ENCODE measurements around the gene COL20A1. TPM values are rescaled to one million over a fixed set of nuclear protein-coding genes. Genes with fewer than 3 reads are reported as not detected.

The COL20A1 gene
- total RNA-seq, 4 donors from 2014 or later: 0.32 TPM; not detected in 3

- WGBS: 96% methylated on average over 8 of the region's 21 CpGs
- peaks cover 0 to 11% (median 7%) of the 10 kb centered on the region in 4 donors for H3K9me3 ChIP-seq
- peaks cover 0 to 91% (median 6%) of the 10 kb centered on the region in 4 donors for H3K27me3 ChIP-seq
- no peak for DNase-seq (ENCODE audit: extremely low spot score)
- TF ChIP-seq POLR2AphosphoS5 (IDR thresholded peaks at IDR 0.05) (no peak), CTCF (IDR thresholded peaks at IDR 0.05) (no peak), POLR2A (IDR thresholded peaks at IDR 0.05; ENCODE audit: low read depth) (no peak), EP300 (IDR thresholded peaks at IDR 0.05) (no peak)
- no peaks in the 10 kb centered on the region for H3K36me3 ChIP-seq
- H3K4me1 ChIP-seq: peaks cover 0 to 15% (median 0%) of the 10 kb centered on the region in 4 donors
- intact Hi-C loops (cut with DNase I): loop anchor here (5.0 kb wide), 1 partner anchor 73 kb away; no protein-coding TSS in a partner anchor
- no peak overlapping the region for H3K27ac ChIP-seq (replicated peaks in 1 of 4)
- H3K4me3 ChIP-seq: no peak overlapping the region
These were observed 87.4 kb downstream of the COL20A1 start for GRCh38 chr20:63380346-63380870.

- no peaks in the 10 kb centered on the region for H3K36me3 ChIP-seq
- WGBS: 16% methylated on average over 19 of the region's 22 CpGs
- TF ChIP-seq POLR2AphosphoS5 (IDR thresholded peaks at IDR 0.05) (no peak), CTCF (IDR thresholded peaks at IDR 0.05) (peak; percentile 67 to 92 (median 71))
- peaks cover 0 to 26% (median 18%) of the 10 kb centered on the region in 4 donors for H3K9me3 ChIP-seq
- DNase-seq (ENCODE audit: extremely low spot score): no peak
- peaks cover 0 to 84% (median 2%) of the 10 kb centered on the region in 4 donors for H3K27me3 ChIP-seq
- intact Hi-C loops (cut with DNase I): loop anchor here (5.0 kb wide), 1 partner anchor 75 kb away; no protein-coding TSS in a partner anchor
- no peak overlapping the region for H3K4me3 ChIP-seq
- H3K4me1 ChIP-seq: peaks cover 0 to 13% (median 0%) of the 10 kb centered on the region in 4 donors
- no peak overlapping the region for H3K27ac ChIP-seq (replicated peaks in 1 of 4)
These were observed 88.9 kb downstream of the COL20A1 start for GRCh38 chr20:63381781-63382431.

- Histone ChIP-seq H3K27ac (replicated peaks in 1 of 4) (no peak overlapping the region), H3K36me3 (no peaks in the 10 kb centered on the region), H3K4me1 (peaks cover 0 to 10% (median 0%) of the 10 kb centered on the region in 4 donors), H3K4me3 (no peak overlapping the region), H3K9me3 (peaks cover 0 to 26% (median 18%) of the 10 kb centered on the region in 4 donors), H3K27me3 (peaks cover 0 to 76% (median 0%) of the 10 kb centered on the region in 4 donors)
- TF ChIP-seq POLR2A (IDR thresholded peaks at IDR 0.05; ENCODE audit: low read depth) (no peak), POLR2AphosphoS5 (IDR thresholded peaks at IDR 0.05) (no peak), CTCF (IDR thresholded peaks at IDR 0.05) (no peak), EP300 (IDR thresholded peaks at IDR 0.05) (no peak)
- DNase-seq (ENCODE audit: extremely low spot score): no peak
- WGBS: 69% methylated on average over 17 of the region's 17 CpGs
- intact Hi-C loops (cut with DNase I): loop anchor here (5.0 kb wide), 1 partner anchor 75 kb away; no protein-coding TSS in a partner anchor
These were observed 89.7 kb downstream of the COL20A1 start for GRCh38 chr20:63382551-63383300.

DNA sequence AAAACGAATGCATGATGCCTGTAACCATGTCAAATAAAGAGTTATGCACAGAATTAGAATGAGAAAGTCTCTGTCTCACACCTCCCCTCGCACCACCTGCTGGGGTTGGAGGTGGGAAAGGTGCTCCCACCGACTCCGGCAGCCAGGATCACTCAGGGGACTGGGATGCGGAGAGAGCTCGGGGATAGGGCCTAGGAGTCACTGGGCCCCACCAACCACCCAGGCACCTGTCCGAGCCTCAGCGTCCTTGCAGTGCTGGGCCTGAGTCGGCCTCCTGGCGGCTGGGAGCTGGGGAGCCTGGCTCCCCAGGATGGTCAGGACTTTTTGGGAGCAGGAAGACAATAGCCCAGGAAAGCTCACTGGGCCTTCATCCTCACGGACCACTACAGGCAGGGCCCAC lies 90.6 kb downstream of the COL20A1 start:
- WGBS: 66% methylated on average over 8 of the region's 11 CpGs
- Histone ChIP-seq H3K36me3 (no peaks in the 10 kb centered on the region), H3K27ac (replicated peaks in 1 of 4) (no peak overlapping the region), H3K9me3 (peaks cover 0 to 26% (median 18%) of the 10 kb centered on the region in 4 donors), H3K4me1 (peaks cover 0 to 10% (median 0%) of the 10 kb centered on the region in 4 donors), H3K4me3 (no peak overlapping the region), H3K27me3 (peaks cover 0 to 70% (median 0%) of the 10 kb centered on the region in 4 donors)
- intact Hi-C loops (cut with DNase I): loop anchor here (5.0 kb wide), 1 partner anchor 76 kb away; no protein-coding TSS in a partner anchor
- no peak for DNase-seq (ENCODE audit: extremely low spot score)
- TF ChIP-seq CTCF (IDR thresholded peaks at IDR 0.05) (no peak), POLR2A (IDR thresholded peaks at IDR 0.05; ENCODE audit: low read depth) (no peak), EP300 (IDR thresholded peaks at IDR 0.05) (no peak), POLR2AphosphoS5 (IDR thresholded peaks at IDR 0.05) (no peak)

All from esophagus muscularis mucosa (tissue), 4 donors.